Islet of Langerhans (tissue), 1 donor: ENCODE results near the gene SPSB2.

Experiments used
- FAIRE-seq: peaks from one replicate; lab custom pipeline; 2011; peaks lifted over from hg19 to GRCh38; lab: Jason Lieb, UNC

SPSB2 gene

DNA sequence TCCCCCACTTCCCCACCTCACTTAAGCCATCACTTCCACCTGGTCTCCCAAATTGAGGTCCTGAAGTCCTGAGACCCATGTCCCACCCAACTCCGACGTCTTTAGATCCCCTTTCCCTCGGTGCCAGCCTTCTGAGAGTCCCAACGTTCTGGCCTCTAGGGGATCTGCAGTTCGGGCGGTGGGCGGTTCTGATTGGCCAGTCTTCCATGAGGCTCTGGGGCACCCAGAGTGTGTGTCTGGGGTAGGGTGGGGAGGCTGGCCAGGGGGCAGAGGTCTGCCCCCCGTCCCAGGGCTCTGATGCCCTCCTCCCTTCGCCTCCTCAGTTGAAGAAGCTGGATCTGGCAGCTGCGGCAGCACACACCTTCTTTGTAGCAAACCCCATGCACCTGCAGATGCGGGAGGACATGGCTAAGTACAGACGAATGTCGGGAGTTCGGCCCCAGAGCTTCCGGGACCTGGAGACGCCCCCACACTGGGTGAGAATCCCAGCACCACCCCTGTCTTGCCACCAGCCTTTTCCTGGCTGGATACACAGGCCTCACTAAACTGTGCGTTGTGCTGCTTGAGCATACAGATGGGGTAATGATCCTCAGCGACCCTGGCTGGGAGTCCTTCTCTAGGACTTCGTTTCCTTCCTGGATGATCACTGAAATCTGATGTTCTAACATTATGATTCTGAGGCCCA is 43.4 kb downstream of the SPSB2 start:
- FAIRE-seq, result no peak

- FAIRE-seq, result no peak
Observed at GRCh38 chr12:6828781-6829535, 44.1 kb downstream of the SPSB2 start.

DNA sequence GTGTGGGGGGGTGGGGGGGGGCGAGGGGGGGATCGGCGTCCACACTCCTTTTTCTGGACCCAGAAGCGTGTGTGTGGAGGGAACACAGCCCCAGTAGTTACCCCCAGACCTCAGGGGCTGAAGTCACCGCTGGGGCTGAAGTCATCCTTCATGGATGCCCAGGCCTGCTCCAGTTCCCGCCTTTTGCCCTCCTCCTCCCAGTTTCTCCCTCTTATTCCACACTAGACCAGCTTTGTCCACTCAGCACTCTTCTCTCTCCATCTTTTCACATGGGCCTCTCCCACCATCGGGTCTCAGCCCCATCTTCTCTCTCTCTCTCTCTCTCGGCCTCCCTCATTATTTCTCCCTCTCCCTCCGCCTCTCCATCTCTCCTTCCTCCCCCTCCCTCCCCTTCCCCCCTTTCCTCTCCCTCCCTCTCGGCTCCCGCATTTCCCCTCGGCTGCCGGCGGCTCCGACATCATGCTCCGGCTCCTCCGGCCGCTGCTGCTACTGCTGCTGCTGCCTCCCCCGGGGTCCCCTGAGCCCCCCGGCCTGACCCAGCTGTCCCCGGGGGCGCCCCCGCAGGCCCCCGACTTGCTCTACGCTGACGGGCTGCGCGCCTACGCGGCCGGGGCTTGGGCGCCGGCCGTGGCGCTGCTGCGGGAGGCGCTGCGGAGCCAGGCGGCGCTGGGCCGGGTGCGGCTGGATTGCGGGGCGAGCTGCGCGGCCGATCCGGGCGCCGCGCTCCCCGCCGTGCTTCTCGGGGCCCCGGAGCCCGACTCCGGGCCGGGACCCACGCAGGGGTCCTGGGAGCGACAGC is 44.9 kb downstream of the SPSB2 start, which contains the start of gene P3H3:
Gene P3H3, plus strand, starts transcription at position 426 of the 799 bp plus-strand sequence. Its CDS starts 34 bp downstream, at position 460.
- FAIRE-seq, result no peak

GRCh38 chr12:6827437-6827911 is 45.6 kb downstream of the SPSB2 start:
- no peak for FAIRE-seq

DNA sequence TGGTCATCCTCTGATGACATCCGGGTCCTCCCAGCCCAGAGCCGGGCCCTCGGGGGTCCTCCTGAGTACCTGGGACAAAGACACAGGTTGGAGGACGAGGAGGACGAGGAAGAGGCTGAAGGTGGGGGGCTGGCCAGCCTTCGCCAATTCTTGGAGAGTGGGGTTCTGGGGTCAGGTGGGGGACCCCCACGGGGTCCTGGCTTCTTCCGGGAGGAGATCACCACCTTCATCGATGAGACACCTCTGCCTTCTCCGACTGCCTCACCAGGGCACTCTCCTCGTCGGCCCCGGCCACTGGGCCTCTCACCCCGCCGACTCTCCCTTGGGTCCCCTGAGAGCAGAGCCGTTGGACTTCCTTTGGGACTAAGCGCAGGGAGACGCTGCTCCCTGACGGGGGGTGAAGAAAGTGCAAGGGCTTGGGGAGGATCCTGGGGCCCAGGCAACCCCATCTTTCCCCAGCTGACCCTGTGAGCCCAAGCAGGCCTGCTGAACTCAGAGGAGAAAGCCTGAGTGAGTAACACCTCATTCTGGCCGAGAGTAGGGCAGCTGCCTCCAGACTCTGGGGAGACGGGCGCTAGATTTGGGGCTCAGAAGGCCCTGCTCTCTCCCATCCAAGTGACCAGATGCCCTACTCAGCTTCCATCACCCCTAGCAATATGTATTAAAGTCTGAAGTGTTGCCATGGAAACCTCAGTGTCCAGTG is 46.2 kb downstream of the SPSB2 start:
- no peak for FAIRE-seq

DNA sequence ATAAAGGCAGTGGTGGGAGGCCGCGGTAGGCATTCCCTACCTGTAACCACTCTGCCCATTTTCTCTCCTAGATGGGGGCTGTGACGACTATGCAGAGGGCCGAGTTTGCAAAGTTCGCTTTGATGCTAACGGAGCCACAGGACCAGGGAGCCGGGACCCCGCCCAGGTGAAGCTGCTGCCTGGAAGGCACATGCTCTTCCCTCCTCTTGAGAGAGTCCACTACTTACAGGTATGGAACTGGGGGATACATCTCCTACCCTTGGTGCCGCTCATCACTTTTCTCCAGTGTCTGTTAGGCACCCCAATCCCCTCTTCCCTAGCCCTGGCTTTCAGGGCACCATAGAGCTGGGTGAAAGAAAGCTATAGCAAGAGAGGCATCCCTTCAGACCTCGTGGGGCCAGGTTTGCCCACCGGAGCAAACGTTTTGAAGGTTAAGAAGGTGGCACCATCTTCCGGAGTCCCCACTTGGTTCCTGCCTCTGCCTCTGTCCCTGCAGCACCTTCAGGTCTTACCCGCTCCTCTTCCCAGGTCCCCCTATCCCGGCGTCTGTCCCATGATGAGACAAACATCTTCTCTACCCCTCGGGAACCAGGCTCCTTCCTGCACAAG is 46.9 kb downstream of the SPSB2 start:
- FAIRE-seq, result no peak

GRCh38 chr12:6825398-6826124 is 47.5 kb downstream of the SPSB2 start:
- no peak for FAIRE-seq

DNA sequence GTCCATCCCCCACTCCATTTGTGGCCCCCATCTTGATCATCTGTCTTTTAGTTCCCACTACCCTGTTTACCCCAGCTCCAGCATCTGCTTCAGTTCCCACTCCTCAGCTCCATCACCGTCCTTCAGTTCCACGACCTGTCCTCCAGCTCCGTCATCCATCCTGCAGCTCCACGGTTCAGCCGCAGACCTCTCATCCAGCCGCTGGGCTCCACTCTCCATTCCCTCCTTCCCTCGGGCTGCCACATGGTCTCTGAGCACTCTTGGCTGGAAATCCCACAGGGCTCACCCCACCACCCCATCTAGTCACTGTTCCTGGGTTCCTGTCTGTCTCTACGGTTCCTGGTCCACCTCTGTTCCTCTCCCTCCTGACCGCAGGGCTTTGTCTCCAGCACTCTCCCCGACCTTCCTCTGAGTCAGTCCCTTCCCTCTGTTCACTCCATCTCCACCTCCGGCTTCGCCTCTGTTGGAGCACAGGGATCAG is 48.2 kb downstream of the SPSB2 start:
- FAIRE-seq, result no peak

- FAIRE-seq, result no peak
Observed at GRCh38 chr12:6824085-6824775, 48.9 kb downstream of the SPSB2 start.

DNA sequence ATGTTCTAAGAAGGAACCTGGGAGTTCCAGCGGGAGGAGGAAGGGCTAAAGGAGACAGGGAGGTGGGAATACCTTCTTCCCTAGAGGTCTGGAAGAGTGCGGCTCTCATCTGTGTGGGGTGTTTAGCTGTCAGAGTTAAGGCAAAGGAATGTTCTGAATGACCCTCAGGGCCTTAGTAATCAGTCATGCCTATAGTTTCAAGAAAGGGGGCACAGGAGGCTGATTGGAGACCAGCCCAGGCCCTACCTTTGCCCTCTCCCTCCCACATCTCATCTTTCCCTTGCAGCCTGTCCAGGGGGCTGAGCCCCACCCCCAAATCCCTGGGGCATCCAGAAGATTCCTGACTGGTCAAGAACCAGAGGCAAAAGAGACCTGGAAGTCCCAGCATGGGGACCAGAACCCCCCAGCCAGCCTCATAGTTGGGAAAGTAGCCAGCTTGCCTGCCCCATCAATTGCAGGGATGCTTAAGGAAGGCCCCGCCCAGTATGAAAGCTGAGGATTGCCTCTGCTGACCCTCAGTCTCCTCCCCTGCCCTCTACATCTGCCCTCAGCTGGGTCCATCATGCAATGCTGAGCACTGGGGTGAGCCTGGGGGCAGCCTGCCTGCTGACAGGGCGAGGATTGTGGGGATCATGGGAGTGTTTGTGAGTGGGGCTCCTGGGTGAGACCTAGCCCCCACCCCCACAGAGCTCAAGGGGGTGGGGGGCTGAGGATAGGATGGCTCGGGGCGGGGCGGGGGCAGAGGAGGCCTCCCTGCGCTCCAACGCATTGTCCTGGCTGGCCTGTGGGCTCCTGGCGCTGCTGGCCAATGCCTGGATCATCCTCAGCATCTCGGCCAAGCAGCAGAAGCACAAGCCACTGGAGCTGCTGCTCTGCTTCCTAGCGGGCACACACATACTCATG is 49.7 kb downstream of the SPSB2 start:
- no peak for FAIRE-seq

- no peak for FAIRE-seq
Observed at GRCh38 chr12:6822426-6823135, 50.5 kb downstream of the SPSB2 start.

DNA sequence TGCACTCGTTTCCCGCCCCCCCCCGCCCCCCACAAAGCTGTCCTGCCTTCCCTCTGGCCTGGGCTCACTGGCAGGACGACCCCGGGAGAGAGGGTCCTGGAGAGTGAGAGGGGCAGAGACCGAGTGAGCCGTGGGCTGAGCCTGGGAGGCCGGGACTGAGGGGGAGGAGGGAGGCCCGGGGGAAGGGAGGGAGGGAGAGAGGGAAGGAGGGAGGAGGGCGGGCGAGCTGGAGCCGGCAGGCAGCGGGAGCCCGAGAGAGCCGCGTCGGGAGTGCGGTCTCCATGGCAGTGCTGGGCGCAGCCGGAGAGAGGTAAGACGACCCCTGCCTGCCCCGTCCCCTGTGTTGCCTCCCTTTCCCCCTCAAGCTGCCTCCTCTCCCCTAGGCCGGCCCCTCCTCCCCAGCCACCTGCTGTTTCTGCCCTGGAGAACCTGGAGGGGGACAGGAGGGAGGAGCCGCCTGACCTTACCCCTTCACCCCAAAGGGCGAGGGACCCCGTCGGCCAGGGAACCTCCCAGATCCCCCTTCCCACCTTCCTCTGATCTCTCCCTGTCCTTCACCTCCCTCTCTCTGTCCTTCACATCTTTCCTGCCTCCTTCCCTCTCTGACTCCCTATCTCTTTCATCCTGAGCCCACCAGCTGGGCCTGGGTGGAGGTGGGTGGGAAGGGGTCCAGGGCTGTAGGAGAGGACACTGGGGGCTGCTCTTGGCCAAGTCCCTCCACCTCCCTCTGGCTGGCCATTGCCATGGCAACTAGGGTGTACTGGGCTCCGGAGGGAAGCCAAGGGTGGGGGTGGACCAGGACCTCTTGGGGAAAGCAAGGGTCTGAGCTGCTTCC is 51.3 kb downstream of the SPSB2 start, which contains the start of gene GPR162:
Gene GPR162, plus strand, starts transcription at position 231 of the 835 bp plus-strand sequence. CDS start 2,078 bp downstream, outside the sequence.
- FAIRE-seq, result no peak
